GM23338 (cell line): Measurements from ENCODE around the gene PIAS1. TPM values are rescaled to one million over a fixed set of nuclear protein-coding genes. Genes with fewer than 3 reads are reported as not detected.

ENCODE experiments used
- ATAC-seq: fragments of 200-7000 bp; cut with Tn5 transposase; 3 replicates; pipeline ENCODE4 v1.9.1; 2020
- DNase-seq: peaks from one replicate; pipeline ENCODE4 v3.0.0-alpha.2; 2015; ENCODE audit warnings: low spot score
- H2AFZ ChIP-seq: fragments of 200-600 bp; sonication (generic); 2 replicates; pipeline ENCODE4 v1.8.0; 2016; ENCODE audit warnings: antibody characterized with exemption, mild to moderate bottlenecking, moderate library complexity
- H3F3A ChIP-seq: fragments of 200-600 bp; sonication (generic); replicated peaks from 2 replicates; pipeline ENCODE4 v1.8.0; 2017; ENCODE audit warnings: antibody characterized with exemption, mixed run types, low read depth
- H3K27ac ChIP-seq: fragments of 200-600 bp; sonication (generic); 2 replicates; pipeline ENCODE4 v1.6.1; 2016; ENCODE audit warnings: low read depth
- H3K27me3 ChIP-seq: fragments of 200-600 bp; sonication (generic); 2 replicates; pipeline ENCODE4 v1.8.0; 2016; ENCODE audit warnings: mild to moderate bottlenecking, mixed run types, moderate library complexity; ENCODE audit not compliant: insufficient read depth
- H3K36me3 ChIP-seq: fragments of 200-600 bp; sonication (generic); 2 replicates; pipeline ENCODE4 v1.8.0; 2016; ENCODE audit warnings: mild to moderate bottlenecking; ENCODE audit not compliant: insufficient read depth
- H3K4me1 ChIP-seq: fragments of 200-600 bp; sonication (generic); 2 replicates; pipeline ENCODE4 v1.8.0; 2016; ENCODE audit warnings: mild to moderate bottlenecking, moderate library complexity; ENCODE audit not compliant: insufficient read depth
- H3K4me2 ChIP-seq: fragments of 200-600 bp; sonication (generic); 2 replicates; pipeline ENCODE4 v1.7.1; 2017; ENCODE audit warnings: mixed run types
- H3K4me3 ChIP-seq: fragments of 200-600 bp; sonication (generic); 2 replicates; pipeline ENCODE4 v1.6.1; 2016; ENCODE audit warnings: mixed run types
- H3K79me2 ChIP-seq: fragments of 200-600 bp; sonication (generic); replicated peaks from 2 replicates; pipeline ENCODE4 v1.8.0; 2017; ENCODE audit warnings: mild to moderate bottlenecking; ENCODE audit not compliant: insufficient read depth
- H3K9me2 ChIP-seq: fragments of 200-600 bp; sonication (generic); 2 replicates; pipeline ENCODE4 v1.8.0; 2017; ENCODE audit not compliant: insufficient read depth
- H4K20me1 ChIP-seq: fragments of 200-600 bp; sonication (generic); replicated peaks from 2 replicates; pipeline ENCODE4 v1.8.0; 2017; ENCODE audit warnings: mild to moderate bottlenecking; ENCODE audit not compliant: insufficient read depth
- H3K27ac Mint-ChIP-seq: 2 replicates; pipeline ENCODE4 v1.8.0; 2020; ENCODE audit warnings: inconsistent platforms, mild to moderate bottlenecking, moderate library complexity, mixed read lengths
- H3K27me3 Mint-ChIP-seq: 3 replicates; pipeline ENCODE4 v1.8.0; 2022; ENCODE audit warnings: low read depth, mild to moderate bottlenecking, moderate library complexity, mixed read lengths, inconsistent platforms; ENCODE audit not compliant: insufficient read depth, poor library complexity
- H3K36me3 Mint-ChIP-seq: 3 replicates; pipeline ENCODE4 v1.8.0; 2021; ENCODE audit warnings: low read depth, mild to moderate bottlenecking, inconsistent platforms, moderate library complexity, mixed read lengths
- H3K4me1 Mint-ChIP-seq: 3 replicates; pipeline ENCODE4 v1.8.0; 2020; ENCODE audit warnings: mild to moderate bottlenecking, inconsistent platforms, mixed read lengths
- H3K4me3 Mint-ChIP-seq: 3 replicates; pipeline ENCODE4 v1.8.0; 2021; ENCODE audit warnings: moderate library complexity, mild to moderate bottlenecking, inconsistent platforms, mixed read lengths
- H3K9me3 Mint-ChIP-seq: 3 replicates; pipeline ENCODE4 v1.8.0; 2020; ENCODE audit warnings: moderate library complexity, mild to moderate bottlenecking, inconsistent platforms, mixed read lengths
- EZH2 ChIP-seq: fragments of 200-600 bp; sonication (generic); IDR thresholded peaks from one replicate; pipeline ENCODE4 v1.8.0; 2017; ENCODE audit warnings: antibody characterized with exemption, mild to moderate bottlenecking, low read depth; ENCODE audit not compliant: unreplicated experiment
- EZH2phosphoT487 ChIP-seq: fragments of 200-600 bp; sonication (generic); IDR thresholded peaks from one replicate; pipeline ENCODE4 v1.8.1; 2018; ENCODE audit warnings: antibody characterized with exemption; ENCODE audit not compliant: unreplicated experiment
- JUNB ChIP-seq: IDR thresholded peaks from one replicate; pipeline ENCODE4 v1.6.1; 2016; ENCODE audit warnings: antibody characterized with exemption; ENCODE audit not compliant: unreplicated experiment
- POLR2AphosphoS5 ChIP-seq: IDR thresholded peaks from 2 replicates; pipeline ENCODE4 v1.6.1; 2016; ENCODE audit warnings: antibody characterized with exemption, low read depth
- ZNF114 ChIP-seq: fragments of 250-450 bp; sonication (Bioruptor Pico); IDR thresholded peaks from 2 replicates; pipeline ENCODE4 v1.5.0; 2020; ENCODE audit warnings: mild to moderate bottlenecking, moderate library complexity
- ZNF331 ChIP-seq: fragments of 250-450 bp; sonication (Bioruptor Pico); IDR thresholded peaks from 2 replicates; pipeline ENCODE4 v1.5.0; 2020; ENCODE audit warnings: low read depth, mild to moderate bottlenecking, moderate library complexity
- polyA plus RNA-seq: library from polyadenylated mRNA; unstranded; fragments of >200 nt; fragmentation: Nextera tagmentation; extraction: Ambion mirVana; gene quantifications from 2 replicates; pipeline ENCODE4 v1.2.1, GENCODE V29; 2016
- total RNA-seq: library from RNA; depleted of rRNA; stranded (reverse); fragments of >200 nt; shearing (Covaris generic); gene quantifications from 2 replicates; pipeline ENCODE4 v1.2.3, GENCODE V29; 2014
- TF ChIP-seq, protein P1 (sequence below), 2 experiments: fragments of 200-600 bp in 1 of 2; sonication (generic) in 1 of 2; conservative IDR thresholded peaks; 2 replicates each; pipeline versions ENCODE4 v1.5.1 to v1.6.1; 2016 to 2017; ENCODE audit warnings: antibody characterized with exemption in 2 of 2, low read depth in 2 of 2, mild to moderate bottlenecking in 2 of 2, moderate library complexity in 1 of 2
- TF ChIP-seq, protein P2 (sequence below): IDR thresholded peaks from 2 replicates; pipeline ENCODE4 v1.6.1; 2016; ENCODE audit warnings: antibody characterized with exemption
- TF ChIP-seq, protein P3 (sequence below): fragments of 250-450 bp; sonication (Bioruptor Pico); IDR thresholded peaks from 2 replicates; pipeline ENCODE4 v1.5.0; 2020; ENCODE audit warnings: mild to moderate bottlenecking, moderate library complexity
- TF ChIP-seq, protein P4 (sequence below): IDR thresholded peaks from one replicate; pipeline ENCODE4 v1.6.1; 2018; ENCODE audit warnings: antibody characterized with exemption; ENCODE audit not compliant: unreplicated experiment

The PIAS1 gene
- total and polyA plus RNA-seq, 2 experiments from 2014 or later, result 30.7 to 32.1 TPM

DNA sequence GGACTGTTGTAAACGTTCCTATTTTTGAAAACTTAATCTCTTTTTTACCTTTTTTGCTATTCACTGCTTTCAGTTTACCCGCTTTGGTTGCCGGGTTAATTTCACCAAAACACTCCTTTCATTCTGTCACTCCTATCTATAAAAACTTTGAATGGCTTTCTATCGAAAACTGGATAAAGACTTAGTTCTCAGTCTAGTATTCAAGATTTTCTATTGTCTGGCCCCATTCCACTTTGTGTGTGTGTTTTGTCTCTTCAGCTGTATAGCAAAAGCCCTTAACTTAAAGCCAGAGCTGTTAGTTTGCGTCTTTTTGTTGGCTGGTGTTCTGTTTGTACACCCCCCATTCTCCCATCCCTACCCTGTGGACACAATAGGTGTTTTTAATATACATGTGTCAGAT lies 7.5 kb downstream of the PIAS1 start:
- no peak overlapping the region for H3K4me2 ChIP-seq

More for the DNA sequence above, 7.5 kb downstream of the PIAS1 start:
- no peak for DNase-seq
- Histone ChIP-seq H3K9me2 (no peaks in the 10 kb centered on the region), H3K27me3 (no peaks in the 10 kb centered on the region), H4K20me1 (peaks cover 30% of the 10 kb centered on the region), H3F3A (no peaks in the 10 kb centered on the region), H2AFZ (no peak overlapping the region), H3K4me1 (peaks cover 34% of the 10 kb centered on the region), H3K4me3 (no peak overlapping the region), H3K36me3 (no peaks in the 10 kb centered on the region), H3K79me2 (peaks cover 100% of the 10 kb centered on the region), H3K27ac (no peak overlapping the region)
- no peak for ATAC-seq
- peaks cover 39% of the 10 kb centered on the region for H3K4me1 Mint-ChIP-seq
- TF ChIP-seq JUNB (no peak), POLR2AphosphoS5 (no peak), ZNF114 (CRISPR knock-in tag) (no peak), ZNF331 (CRISPR knock-in tag) (no peak), EZH2 (no peak), EZH2phosphoT487 (no peak)
- TF ChIP-seq, protein P1, sequence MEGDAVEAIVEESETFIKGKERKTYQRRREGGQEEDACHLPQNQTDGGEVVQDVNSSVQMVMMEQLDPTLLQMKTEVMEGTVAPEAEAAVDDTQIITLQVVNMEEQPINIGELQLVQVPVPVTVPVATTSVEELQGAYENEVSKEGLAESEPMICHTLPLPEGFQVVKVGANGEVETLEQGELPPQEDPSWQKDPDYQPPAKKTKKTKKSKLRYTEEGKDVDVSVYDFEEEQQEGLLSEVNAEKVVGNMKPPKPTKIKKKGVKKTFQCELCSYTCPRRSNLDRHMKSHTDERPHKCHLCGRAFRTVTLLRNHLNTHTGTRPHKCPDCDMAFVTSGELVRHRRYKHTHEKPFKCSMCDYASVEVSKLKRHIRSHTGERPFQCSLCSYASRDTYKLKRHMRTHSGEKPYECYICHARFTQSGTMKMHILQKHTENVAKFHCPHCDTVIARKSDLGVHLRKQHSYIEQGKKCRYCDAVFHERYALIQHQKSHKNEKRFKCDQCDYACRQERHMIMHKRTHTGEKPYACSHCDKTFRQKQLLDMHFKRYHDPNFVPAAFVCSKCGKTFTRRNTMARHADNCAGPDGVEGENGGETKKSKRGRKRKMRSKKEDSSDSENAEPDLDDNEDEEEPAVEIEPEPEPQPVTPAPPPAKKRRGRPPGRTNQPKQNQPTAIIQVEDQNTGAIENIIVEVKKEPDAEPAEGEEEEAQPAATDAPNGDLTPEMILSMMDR (conservative IDR thresholded peaks at IDR 0.05; ENCODE audit: low read depth in 2 of 2), result no peak
- TF ChIP-seq, protein P2, sequence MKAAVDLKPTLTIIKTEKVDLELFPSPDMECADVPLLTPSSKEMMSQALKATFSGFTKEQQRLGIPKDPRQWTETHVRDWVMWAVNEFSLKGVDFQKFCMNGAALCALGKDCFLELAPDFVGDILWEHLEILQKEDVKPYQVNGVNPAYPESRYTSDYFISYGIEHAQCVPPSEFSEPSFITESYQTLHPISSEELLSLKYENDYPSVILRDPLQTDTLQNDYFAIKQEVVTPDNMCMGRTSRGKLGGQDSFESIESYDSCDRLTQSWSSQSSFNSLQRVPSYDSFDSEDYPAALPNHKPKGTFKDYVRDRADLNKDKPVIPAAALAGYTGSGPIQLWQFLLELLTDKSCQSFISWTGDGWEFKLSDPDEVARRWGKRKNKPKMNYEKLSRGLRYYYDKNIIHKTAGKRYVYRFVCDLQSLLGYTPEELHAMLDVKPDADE, result no peak
- TF ChIP-seq, protein P3, sequence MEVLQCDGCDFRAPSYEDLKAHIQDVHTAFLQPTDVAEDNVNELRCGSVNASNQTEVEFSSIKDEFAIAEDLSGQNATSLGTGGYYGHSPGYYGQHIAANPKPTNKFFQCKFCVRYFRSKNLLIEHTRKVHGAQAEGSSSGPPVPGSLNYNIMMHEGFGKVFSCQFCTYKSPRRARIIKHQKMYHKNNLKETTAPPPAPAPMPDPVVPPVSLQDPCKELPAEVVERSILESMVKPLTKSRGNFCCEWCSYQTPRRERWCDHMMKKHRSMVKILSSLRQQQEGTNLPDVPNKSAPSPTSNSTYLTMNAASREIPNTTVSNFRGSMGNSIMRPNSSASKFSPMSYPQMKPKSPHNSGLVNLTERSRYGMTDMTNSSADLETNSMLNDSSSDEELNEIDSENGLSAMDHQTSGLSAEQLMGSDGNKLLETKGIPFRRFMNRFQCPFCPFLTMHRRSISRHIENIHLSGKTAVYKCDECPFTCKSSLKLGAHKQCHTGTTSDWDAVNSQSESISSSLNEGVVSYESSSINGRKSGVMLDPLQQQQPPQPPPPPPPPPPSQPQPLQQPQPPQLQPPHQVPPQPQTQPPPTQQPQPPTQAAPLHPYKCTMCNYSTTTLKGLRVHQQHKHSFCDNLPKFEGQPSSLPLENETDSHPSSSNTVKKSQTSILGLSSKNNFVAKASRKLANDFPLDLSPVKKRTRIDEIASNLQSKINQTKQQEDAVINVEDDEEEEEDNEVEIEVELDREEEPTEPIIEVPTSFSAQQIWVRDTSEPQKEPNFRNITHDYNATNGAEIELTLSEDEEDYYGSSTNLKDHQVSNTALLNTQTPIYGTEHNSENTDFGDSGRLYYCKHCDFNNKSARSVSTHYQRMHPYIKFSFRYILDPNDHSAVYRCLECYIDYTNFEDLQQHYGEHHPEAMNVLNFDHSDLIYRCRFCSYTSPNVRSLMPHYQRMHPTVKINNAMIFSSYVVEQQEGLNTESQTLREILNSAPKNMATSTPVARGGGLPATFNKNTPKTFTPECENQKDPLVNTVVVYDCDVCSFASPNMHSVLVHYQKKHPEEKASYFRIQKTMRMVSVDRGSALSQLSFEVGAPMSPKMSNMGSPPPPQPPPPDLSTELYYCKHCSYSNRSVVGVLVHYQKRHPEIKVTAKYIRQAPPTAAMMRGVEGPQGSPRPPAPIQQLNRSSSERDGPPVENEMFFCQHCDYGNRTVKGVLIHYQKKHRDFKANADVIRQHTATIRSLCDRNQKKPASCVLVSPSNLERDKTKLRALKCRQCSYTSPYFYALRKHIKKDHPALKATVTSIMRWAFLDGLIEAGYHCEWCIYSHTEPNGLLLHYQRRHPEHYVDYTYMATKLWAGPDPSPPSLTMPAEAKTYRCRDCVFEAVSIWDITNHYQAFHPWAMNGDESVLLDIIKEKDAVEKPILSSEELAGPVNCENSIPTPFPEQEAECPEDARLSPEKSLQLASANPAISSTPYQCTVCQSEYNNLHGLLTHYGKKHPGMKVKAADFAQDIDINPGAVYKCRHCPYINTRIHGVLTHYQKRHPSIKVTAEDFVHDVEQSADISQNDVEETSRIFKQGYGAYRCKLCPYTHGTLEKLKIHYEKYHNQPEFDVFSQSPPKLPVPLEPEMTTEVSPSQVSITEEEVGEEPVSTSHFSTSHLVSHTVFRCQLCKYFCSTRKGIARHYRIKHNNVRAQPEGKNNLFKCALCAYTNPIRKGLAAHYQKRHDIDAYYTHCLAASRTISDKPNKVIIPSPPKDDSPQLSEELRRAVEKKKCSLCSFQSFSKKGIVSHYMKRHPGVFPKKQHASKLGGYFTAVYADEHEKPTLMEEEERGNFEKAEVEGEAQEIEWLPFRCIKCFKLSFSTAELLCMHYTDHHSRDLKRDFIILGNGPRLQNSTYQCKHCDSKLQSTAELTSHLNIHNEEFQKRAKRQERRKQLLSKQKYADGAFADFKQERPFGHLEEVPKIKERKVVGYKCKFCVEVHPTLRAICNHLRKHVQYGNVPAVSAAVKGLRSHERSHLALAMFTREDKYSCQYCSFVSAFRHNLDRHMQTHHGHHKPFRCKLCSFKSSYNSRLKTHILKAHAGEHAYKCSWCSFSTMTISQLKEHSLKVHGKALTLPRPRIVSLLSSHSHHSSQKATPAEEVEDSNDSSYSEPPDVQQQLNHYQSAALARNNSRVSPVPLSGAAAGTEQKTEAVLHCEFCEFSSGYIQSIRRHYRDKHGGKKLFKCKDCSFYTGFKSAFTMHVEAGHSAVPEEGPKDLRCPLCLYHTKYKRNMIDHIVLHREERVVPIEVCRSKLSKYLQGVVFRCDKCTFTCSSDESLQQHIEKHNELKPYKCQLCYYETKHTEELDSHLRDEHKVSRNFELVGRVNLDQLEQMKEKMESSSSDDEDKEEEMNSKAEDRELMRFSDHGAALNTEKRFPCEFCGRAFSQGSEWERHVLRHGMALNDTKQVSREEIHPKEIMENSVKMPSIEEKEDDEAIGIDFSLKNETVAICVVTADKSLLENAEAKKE (CRISPR knock-in tag), result no peak
- TF ChIP-seq, protein P4, sequence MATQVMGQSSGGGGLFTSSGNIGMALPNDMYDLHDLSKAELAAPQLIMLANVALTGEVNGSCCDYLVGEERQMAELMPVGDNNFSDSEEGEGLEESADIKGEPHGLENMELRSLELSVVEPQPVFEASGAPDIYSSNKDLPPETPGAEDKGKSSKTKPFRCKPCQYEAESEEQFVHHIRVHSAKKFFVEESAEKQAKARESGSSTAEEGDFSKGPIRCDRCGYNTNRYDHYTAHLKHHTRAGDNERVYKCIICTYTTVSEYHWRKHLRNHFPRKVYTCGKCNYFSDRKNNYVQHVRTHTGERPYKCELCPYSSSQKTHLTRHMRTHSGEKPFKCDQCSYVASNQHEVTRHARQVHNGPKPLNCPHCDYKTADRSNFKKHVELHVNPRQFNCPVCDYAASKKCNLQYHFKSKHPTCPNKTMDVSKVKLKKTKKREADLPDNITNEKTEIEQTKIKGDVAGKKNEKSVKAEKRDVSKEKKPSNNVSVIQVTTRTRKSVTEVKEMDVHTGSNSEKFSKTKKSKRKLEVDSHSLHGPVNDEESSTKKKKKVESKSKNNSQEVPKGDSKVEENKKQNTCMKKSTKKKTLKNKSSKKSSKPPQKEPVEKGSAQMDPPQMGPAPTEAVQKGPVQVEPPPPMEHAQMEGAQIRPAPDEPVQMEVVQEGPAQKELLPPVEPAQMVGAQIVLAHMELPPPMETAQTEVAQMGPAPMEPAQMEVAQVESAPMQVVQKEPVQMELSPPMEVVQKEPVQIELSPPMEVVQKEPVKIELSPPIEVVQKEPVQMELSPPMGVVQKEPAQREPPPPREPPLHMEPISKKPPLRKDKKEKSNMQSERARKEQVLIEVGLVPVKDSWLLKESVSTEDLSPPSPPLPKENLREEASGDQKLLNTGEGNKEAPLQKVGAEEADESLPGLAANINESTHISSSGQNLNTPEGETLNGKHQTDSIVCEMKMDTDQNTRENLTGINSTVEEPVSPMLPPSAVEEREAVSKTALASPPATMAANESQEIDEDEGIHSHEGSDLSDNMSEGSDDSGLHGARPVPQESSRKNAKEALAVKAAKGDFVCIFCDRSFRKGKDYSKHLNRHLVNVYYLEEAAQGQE, result no peak
- H3K27me3 Mint-ChIP-seq, result no peaks in the 10 kb centered on the region
- H3K9me3 Mint-ChIP-seq, result no peaks in the 10 kb centered on the region
- no peaks in the 10 kb centered on the region; the same call in 2 of the 3 replicates for H3K36me3 Mint-ChIP-seq
- no peak overlapping the region for H3K4me3 Mint-ChIP-seq
- H3K27ac Mint-ChIP-seq, result no peak overlapping the region
